ENCODE data around the gene PHAF1.

The PHAF1 gene

DNA sequence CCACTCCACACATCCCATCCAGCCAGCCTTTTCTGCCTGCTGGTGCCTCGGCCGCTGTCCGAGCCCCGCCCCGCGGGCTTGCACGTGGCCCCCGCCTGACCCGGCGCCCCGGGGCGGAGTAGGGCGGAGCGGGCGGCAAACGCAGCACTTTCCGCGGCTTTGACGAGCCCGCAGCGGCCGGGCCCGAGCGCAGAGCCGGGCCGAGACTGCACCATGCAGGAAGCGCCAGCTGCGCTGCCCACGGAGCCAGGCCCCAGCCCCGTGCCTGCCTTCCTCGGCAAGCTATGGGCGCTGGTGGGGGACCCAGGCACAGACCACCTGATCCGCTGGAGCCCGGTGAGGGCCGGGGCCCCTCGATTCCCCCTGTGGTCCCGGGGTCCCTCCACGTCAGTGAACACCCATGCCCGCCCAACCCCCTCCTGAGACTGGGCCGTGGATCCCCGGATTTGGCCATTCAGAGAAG is 54.9 kb downstream of the PHAF1 start, which contains the start of gene HSF4:
HSF4 (plus strand) TSS at position 147 of the 463 bp plus-strand sequence; CDS start at position 214, 67 bp downstream.
- no peak for DNase-seq

GRCh38 chr16:67165121-67166078 is 55.7 kb downstream of the PHAF1 start:
- no peak for DNase-seq

GRCh38 chr16:67166110-67166547 is 56.4 kb downstream of the PHAF1 start:
- DNase-seq = no peak

- no peak for DNase-seq
These were observed 56.9 kb downstream of the PHAF1 start for GRCh38 chr16:67166598-67167168.

DNA sequence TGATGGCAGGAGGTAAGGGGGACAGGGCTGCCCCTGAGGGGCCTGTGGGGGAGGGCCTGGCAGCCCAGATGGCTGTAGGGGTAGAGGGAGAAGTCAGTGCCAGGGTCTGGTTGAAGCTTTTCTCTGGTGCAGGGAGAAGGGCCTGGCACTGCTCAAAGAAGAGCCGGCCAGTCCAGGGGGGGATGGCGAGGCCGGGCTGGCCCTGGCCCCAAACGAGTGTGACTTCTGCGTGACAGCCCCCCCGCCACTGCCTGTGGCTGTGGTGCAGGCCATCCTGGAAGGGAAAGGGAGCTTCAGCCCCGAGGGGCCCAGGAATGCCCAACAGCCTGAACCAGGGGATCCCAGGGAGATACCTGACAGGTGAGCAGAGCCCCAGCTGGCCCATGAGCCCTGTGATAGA is 57.8 kb downstream of the PHAF1 start:
- no peak for DNase-seq

DNA sequence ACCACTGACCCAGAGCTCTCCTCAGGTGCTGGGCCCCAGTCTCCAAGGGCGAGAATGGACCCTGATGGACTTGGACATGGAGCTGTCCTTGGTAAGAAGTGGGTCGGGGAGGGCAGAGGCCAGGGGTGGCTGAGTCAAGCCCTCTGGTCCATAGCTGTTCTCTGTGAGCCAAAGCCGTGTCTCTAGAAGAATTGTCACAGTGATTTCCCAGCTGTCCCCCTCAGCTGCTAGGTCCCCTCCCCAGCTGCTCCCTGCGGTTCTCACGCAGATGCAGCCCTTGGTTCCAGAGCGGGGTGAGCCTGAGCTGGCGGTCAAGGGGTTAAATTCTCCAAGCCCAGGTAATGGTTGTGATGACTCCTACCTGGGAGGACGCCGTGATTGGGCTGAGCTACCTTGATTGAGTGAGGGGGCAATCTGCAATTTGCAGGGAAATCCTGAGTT is 59.3 kb downstream of the PHAF1 start:
- no peak for DNase-seq

GRCh38 chr16:67169642-67170167 is 60.0 kb downstream of the PHAF1 start:
- peak; percentile 70 for DNase-seq

GRCh38 chr16:67170168-67170948 is 60.6 kb downstream of the PHAF1 start, which contains the start of gene NOL3:
NOL3 (plus strand) TSS chr16:67170538.
- DNase-seq = peak; percentile 66

GRCh38 chr16:67170949-67171649 is 61.4 kb downstream of the PHAF1 start:
- no peak for DNase-seq

- no peak for DNase-seq
These were observed 63.6 kb downstream of the PHAF1 start for GRCh38 chr16:67173323-67173722.

GRCh38 chr16:67173808-67174705 is 64.3 kb downstream of the PHAF1 start:
- peak; percentile 80 for DNase-seq

GRCh38 chr16:67174706-67175231 is 65.0 kb downstream of the PHAF1 start:
- no peak for DNase-seq

- no peak for DNase-seq
These were observed 66.9 kb downstream of the PHAF1 start for GRCh38 chr16:67176662-67177061.

DNA sequence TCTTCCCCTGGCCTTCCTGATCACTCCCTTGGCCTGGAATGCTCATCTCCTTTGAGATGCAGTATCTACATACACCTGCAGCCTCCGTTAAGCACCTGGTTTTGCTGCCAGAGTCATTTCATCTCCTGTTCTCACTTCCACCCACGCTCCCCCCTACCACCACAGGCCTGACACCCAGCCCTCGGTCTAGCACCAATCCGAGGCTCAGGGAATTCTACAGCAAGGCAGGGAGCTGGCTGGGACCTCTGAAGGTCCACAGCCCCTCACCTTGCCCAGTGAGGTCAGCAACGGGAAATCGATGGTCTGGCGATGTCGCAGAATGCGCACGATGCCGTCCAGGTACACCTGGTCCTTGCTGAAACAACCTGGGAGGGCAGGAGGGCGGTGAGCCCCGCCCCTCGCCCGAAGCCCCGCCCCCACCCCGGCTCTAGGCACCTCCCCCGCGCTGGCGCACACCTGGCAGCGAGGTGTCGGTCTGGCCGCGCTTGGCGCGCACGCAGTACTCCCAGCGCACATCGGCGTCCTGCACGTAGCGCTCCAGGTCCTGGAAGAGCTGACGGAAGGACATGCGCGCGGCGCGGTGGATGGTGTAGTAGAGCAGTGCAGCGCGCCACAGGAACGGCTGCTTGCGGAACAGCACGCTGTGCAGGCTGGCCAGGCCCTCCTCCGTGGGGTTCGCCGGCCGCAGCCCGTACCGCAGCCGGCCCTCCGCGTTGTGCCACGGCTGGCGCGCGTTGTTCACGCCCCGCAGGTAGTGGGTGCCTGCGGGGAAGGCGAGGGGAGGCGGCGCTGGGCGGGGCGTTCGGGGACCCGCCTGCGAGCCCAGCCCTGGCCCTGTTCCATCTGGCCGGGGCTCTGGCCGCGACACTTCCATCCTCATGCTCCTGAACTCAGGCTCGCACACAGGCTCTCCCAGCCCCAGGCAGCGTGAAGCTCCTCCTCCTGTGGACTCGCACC is 68.3 kb downstream of the PHAF1 start:
- DNase-seq = peak; percentile 75

DNA sequence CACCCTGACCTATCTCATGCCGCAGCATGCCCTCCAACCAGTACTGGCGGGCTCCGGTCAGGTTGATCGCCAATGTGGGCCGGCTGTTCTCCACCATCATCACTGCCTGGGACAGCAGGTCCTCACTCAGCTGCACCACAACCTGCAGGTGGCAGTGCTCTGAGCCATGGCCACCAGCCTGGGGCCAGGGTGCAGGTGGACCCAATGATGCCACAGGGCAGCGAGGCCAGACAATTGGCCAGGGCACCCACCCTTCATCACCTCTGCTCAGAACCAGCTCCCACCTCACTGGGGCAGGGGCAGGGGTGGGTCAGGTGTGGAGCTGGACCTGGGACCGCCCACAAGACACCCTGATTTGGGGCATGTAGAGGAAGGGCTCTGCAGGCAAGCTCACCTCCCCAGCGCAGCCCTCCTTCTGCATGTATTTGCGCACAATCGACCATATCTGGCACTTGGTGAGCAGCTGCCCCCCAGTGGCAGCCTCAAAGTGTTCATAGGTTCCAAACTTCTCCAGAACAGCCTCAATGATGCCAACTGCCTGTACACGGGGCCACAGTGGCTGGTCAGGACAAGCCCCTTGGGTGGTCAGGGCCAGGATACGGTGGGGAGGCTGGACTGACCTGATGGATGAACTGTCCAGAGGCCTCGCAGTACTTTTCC is 69.8 kb downstream of the PHAF1 start:
- DNase-seq = no peak

- no peak for DNase-seq
These were observed 70.4 kb downstream of the PHAF1 start for GRCh38 chr16:67180166-67180565.

DNA sequence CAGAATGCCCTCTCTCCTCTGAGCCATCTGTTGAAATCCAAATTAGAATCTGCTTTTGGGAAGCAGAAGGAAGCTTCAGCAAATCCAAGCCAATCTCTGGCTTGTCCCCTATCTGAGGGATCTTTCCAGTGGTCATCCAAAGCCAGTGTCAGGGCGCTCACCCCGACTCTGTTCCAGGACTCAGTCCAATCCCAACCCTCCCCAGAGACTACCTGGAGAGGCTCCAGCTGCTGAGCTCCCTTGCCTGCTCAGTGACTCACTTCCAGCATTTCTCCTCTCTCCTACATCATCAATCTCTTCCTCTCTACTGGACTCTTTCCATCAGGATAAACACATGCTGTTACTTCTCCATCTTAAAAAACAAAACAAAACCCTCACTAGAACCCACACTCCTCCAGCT is 71.6 kb downstream of the PHAF1 start:
- no peak for DNase-seq

GRCh38 chr16:67182288-67182687 is 72.5 kb downstream of the PHAF1 start:
- no peak for DNase-seq

DNA sequence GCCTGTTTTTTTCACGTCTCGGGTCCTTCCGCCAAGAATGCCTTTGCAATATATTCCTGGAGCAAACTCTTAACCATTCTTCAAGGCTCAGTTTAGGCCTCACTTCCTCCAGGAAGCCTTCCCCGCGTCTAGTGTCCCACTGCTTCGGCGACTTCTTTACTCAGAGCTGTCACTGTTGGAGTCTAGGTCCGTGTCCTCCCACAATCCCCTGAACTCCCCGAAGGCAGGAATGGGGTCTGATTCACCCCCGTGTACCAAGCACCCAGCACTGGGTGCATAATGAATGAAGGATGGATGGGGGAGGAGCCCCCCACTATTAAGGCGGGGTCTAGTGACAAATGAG is 73.5 kb downstream of the PHAF1 start:
- no peak for DNase-seq

All from activated CD8-positive, alpha-beta memory T cell treated with anti-CD3 and anti-CD28 coated beads for 24 hours (primary cell).